Midbrain (tissue), 1 donor: ENCODE data around the gene ARHGAP35.
A peak's percentile ranks its signal among the peaks of the same experiment; 100 is the strongest.
"Not testable (repeated sequence)": the region's sequence is repeated elsewhere in the genome, so short reads cannot be mapped to it uniquely, and the experiment has no call there.

ENCODE experiments used
- DNase-seq: peaks from one replicate; lab custom pipeline; 2025; lab: John Stamatoyannopoulos, UW

Gene ARHGAP35

DNA sequence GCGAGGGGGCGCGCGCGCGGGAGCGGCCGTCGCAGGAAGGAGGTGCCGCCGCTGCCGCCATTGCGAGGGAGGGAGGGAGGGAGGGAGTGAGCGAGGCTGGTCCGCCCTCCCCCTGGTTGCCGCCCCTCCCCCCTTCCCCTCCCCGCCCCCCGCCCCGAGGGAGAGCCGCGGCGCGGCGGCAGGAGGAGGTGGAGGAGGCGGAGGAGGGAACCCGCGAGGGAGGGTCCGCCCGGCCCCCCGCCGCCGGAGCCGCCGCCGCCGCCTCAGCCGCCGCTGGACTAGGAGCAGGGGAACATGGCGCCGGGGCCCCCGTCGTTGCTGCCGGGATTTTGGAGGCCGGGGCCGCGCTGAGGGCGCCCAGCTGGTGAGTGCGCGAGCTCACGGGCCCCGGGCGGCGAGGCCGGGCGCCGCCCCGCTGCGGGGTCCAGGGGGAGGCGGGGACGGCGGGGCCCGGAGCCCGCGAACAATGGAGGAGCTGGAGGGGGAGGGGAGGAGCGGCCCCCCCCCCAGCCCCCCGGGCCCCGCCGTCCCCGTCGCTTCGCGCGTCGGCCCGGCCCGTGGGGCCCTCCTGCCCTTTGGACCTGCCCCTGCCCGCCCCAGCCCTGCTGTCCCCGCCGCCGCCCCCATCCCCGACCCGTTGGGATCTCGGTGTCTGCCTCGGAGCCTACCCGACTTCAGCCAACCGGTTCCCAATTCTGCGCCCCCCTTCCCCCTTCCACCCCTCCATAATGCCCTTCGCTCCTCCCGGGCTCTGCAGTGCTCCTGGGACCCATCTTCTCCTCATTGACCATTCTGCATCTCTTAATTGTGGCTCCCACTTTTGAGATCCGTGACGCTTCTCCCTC is at the start of gene ARHGAP35:
TSS of gene ARHGAP35 (plus strand) at position 152 of the 845 bp plus-strand sequence. CDS start 57,679 bp downstream, outside the sequence.
- no peak for DNase-seq

DNA sequence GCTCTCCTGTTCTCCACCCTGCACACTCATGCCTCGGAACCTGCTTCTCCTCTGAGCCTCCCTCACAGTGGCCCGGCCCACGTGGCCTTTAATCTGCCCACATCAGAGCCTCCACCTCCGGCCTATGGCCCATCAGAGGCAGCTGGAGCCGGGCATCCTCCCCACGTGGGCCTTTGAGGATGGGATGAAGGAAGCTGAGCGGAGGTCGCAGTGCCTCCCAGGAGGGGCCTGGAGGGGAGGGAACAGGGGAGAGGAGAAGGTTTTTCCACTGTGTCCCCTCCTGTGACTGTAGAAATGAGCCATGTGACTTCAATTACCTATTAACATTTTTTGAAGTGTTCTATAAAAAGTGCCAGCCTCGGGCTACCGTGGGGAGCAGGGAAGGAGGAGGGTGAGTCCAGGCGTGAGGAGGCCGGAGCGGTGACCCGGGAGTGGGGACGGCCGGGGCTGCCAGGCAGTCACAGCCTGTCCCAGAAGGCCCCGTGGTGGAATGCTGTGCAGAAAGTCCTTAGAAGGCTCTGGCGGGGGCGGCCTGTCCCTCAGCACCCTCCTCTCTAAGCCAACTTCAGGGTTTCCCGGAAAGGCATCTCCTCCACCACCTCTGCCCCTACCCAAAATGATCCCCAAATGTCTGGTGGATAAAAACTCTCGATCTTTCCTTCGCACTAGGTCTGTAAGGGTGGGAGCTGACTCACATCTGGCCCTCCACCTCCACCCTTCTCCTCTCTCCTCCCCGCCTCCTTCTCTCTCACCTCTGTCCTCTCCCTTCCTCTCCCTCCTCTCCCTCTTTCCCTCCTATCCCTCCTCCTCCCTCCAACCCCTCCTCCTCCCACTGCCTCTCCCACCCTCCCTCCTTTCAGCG is 47.6 kb upstream of the ARHGAP35 start:
- no peak for DNase-seq

DNA sequence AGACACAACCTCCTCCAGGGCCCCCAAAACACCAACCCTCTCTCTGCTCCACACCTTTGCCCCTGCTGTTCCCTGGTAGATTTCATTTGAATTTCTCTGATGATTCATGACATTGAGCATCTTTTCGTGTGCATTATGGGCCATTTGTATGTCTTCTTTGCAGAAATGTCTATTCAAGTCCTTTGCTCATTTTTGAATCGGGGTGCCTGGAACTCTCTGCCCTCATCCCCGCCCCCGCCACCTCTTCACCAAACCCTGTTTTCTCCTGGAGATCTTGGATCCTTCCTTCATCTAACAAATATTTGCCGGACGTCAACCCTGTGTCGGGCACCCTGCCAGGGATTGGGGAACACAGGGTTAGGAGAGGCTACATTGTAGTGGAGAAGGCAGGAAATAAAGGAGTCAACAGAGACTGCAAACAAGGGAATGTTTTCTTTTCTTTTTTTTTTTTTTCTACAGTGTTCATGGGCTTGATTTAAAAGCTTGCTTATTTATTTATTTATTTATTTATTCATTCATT is 46.9 kb upstream of the ARHGAP35 start:
- DNase-seq: no peak

DNA sequence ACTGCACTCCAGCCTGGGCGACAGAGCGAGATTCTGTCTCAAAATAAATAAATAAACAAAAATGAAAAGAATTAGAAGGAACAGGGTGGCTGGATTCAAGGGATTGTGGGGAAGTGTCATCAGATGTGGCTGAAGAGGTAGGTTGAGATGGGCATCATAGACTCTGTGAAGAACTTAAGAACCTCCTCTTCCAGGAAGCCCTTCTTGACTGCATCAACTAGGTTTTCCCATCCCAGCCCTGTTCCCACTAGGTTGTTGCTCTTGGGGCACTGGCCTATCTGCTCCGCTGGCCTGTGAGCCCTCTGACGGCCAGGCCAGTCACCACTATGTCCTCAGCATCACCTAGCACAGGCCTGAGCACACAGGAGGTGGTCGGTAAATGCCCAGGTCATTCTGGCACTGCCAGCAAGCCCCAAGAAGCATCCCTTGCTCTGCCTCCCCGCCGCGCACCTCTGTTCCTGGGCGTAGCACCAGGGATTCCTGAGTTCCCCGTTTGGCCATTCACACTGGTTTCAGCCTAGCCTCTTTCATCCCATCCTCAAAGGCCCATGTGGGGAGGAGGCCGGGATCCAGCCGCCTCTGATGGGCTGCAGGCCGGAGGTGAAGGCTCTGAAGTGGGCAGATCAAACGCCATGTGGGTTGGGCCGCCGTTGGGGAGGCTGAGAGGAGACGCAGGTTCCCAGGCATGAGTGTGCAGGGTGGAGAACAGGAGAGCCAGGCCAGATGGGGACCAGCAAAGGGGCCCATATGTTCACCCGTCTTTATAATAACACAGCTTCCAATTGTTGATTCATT is 44.8 kb upstream of the ARHGAP35 start:
- no peak for DNase-seq

DNA sequence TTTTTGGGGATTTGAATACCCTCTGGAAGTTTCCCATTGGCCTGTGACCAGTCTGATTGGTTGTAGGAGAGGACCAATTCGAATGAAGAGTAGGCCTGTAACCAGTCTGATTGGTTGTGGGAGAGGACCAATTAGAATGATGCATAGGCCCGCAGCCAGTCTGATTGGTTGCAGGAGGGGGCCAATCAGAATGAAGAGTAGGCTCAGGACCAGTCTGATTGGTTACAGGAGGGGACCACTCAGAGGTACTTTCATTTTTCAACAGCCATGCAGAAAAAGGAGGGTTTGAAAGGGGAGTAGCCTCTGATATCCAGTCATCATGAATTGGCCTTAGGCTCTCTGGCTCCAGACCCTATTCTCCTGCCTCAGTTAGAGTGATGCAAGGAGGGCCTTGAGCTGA is 42.0 kb upstream of the ARHGAP35 start:
- DNase-seq: no peak

DNA sequence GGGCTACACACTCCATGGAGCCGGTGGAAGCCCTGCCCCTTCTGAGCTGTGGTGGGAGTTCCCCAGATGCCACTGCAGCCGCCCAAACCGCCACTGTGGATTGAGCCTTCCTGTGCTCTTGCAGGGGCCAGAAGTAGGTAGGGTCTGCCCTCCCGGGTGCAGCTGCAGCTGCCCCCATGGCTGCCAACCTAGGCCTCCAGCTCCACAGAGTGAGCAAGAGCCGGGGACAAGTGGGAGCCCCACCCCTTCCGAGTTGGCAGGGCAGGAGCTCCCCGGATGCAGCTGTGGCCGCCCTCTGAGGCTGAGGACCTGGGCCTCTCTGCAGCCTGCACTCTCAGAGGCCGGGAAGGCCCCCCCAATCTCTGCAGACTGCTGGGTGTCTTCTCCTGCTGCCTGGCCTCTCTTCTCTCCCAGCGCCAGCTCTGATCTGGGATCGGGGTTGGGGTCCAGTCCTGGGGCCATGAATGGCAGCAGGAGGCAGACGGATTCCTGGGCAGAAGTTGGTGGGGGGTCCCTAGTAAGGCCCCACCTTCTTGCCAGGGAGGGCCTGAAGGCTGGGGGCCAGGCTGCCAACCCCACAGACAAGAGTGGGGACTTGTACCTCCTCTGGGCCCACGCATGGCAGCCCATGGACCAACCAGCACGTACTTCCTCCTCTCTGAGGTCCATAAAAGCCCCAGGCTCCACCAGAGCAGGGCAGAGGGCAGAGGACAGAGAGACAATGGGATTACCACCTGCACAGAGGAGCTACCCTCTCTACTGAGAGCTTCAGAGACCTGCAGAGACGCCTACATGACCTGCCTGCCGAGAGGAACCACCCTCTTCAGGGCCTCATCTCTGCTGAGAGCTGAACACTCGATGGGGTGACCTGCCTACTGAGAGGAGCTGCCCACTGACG is 39.0 kb upstream of the ARHGAP35 start:
- no peak for DNase-seq

DNA sequence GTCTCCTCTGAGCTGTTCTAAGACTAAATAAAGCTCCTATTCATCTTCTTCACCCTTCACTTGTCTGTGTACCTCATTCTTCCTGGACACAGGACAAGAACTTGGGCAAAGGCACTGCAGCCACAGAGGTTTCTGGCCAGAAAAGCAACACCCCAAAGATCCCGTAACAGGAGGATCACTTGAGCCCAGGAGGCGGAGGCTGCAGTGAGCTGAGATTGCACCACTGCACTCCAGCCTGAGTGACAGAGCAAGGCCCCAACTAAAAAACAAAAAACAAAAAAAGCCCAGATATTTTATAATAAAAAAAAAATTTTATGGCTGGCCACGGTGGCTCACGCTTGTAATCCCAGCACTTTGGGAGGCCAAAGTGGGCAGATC is 38.4 kb upstream of the ARHGAP35 start:
- DNase-seq: not testable (repeated sequence)

DNA sequence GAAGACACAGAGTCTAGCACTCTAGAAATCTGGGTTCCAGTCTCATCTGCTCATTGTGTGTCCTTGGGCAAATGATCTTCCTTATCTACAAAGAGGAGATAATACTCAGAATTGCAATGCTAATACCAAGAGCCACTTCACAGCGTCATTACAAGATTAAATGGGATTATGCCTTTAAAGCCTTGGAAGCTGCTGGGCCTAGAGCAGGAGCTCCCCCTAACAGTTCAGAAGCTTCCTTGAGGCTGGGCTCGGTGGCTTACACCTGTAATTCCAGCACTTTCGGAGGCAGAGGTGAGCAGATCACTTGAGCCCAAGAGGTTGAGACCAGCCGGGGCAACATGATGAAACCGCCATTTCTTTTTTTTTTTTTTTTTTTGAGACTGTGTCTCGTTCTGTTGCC is 37.7 kb upstream of the ARHGAP35 start:
- no peak for DNase-seq

DNA sequence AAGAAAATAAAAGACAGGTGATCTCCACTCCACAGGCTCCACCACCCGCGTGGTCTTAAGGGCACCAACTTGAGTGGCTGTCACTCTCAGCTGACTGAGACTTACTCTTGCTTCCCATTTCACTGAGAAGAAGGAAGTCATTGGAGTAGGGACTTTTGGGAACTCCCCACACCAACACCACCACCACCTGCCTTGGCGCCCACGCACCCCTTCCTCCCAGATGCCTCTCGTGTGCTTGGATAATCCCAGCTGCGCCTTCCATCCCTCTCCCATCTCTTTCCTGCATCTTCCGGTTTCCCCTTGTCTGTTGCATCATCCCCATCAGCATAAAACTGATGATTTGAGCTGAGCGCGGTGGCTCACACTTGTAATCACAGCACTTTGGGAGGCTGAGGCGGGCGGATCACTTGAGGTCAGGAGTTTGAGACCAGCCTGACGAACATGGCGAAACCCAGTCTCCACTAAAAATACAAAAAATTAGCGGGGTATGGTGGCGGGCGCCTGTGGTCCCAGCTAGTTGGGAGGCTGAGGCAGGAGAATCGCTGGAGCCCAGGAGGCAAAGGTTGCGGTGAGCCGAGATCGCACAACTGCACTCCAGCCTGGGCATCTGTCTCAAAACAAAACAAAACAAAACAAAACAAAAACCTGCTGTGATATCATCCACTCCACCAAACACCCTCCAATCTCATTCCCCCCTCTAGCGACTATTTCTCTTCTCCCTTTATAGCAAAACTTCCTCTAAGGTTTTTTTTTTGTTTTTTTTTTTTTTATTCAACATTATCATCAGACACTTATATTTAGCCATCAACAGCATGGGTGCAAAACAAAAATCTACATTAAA is 35.7 kb upstream of the ARHGAP35 start:
- no peak for DNase-seq

DNA sequence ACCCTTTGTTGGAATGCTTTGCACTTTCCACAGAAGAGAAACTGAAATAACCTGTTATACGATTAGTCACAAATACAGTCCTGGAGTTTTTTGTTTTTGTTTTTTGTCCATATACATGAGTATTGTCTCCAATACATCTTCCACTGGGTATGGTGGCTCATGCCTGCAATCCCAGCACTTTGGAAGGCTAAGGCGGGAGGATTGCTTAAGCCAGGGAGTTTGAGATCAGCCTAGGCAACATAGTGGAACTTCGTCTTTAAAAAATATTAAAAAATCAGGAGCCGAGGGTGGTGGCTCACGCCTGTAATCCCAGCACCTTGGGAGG is 35.1 kb upstream of the ARHGAP35 start:
- DNase-seq: no peak

DNA sequence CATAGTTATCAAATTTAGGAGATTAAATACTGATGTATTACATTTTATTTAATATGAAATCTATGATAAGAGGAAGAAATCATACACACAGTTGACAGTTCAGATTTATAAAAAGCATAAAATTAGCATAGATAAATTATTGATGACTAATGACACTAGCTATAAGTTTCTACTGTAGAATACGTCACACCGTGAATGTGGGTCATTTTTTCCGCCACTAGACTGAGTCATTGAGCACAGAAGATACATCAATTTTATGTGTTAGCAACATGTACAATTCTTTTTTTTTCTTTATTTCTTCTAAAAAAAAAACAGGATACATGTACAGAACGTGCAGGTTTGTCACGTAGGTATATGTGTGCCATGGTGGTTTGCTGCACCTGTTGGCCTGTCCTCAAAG is 32.3 kb upstream of the ARHGAP35 start:
- DNase-seq: no peak

DNA sequence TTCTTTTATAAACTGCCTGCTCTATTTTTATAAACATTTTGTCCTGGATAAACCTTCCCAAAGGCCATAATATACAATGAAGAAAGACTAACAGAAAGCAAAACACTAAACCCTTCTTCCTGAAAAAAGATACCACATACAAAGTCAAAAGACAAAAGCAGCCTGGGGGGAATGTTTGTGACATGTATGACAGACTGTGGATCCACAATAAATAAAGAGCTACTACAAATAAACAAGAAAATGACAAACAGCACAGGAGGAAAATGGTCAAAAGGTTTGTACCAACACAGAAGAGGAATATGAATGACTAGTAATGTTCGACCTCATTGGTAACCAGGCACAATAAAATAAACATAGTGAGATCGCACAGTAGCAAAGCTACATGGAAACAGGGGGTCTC is 29.9 kb upstream of the ARHGAP35 start:
- DNase-seq: no peak

DNA sequence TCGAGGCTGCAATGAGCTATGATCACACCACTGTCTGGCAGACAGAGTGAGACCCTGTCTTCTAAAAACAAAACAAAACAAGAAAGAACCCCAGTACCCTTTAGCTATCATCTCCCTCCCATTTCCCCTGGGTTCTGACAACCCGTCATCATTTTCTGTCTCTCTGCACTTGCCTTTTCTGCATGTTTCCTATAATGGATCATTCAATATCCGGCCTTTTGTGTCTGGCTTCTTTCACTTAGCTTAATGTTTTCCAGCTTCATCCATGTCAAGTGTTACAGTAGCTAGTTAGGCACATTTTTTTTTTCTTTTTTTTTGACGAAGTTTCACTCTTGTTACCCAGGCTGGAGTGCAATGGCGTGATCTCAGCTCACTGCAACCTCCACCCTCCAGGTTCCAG is 26.7 kb upstream of the ARHGAP35 start:
- no peak for DNase-seq

DNA sequence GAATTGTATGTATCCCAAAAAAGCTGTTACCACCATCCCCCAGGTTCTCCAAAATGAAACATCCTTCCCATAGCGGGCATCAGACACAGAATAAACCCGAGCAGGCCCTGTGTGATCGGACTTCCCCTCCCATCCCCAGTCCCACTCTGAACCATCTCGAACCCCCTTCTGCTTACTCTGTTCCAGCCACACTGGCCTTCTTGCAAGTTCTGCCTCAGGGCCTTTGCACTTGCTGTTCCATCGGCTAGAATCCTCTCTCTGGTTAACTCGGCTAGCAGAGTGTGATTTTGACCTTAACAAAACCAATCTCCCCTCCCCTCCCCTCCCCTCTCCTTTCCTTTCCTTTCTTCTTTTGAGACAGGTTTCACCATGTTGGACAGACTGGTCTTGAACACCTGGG is 25.8 kb upstream of the ARHGAP35 start:
- no peak for DNase-seq

DNA sequence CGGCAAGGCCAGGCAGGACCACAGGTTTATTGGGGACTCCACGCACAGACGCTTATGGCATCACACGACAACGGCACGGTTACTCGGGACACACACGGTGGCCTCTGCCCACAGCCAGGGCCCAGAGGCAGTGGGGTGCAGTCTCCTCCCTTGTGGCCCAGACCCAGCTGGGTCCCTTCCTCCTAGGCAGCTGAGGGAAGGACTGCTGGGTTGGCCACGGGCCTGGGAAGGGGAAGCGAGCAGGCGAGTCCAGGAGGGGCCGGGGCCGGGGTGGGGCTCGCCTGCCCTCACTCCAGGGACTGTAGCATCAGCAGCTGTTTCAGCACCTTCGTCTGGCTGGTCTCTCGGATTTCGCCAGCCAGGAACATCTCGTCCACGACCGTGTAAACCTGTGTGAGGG is 22.6 kb upstream of the ARHGAP35 start:
- no peak for DNase-seq

DNA sequence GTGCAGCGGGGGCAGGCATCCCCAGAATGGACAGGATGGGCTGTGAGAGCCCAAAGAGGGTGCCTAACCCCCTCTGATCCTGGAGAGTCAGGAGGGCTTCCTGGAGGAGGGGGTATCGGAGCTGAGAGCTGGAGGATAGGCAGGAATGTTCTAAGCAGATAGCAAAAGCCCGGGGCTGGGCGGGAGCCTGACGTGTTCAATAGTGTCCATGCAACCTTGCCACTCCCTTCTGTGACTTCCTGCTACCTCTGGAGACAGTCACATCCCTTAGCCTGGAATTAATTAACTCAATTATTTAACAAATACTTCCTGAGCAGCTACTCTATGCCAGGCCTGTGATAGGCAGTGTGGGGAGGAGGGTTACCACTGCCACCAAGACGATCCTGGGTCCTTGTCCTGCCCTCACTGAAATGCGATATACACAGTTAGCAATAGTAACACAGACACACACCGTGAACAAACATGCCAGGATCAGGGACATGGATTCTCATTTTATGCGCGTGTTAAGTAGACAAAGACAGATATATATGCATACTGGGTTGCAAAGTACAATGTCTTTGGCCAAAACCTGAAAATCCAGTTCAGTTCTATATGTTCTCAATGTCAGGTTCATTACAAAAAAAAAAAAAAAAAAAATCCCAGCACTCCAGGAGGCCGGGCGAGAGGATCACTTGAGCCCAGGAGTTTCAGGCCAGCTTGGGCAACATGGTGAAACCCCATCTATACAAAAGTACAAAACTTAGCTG is 20.9 kb upstream of the ARHGAP35 start:
- no peak for DNase-seq

DNA sequence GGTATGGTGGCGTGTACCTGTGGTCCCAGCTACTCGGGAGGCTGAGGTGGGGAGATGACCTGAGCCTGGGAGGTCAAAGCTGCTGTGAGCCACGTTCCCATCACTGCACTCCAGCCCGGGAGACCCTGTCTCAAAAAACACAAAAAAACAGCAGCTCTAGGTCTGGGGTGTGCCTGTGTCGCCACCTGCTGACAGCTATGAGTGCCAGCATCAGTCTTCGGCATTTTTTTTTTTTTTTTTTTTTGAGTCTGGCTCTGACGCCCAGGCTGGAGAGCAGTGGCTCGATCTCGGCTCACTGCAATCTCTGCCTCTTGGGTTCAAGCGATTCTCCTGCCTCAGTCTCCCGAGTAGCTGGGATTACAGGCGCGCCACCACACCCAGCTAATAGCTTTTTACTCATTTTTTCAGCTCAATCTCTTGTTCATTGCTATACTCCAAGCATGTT is 20.3 kb upstream of the ARHGAP35 start:
- DNase-seq: peak; percentile 35

DNA sequence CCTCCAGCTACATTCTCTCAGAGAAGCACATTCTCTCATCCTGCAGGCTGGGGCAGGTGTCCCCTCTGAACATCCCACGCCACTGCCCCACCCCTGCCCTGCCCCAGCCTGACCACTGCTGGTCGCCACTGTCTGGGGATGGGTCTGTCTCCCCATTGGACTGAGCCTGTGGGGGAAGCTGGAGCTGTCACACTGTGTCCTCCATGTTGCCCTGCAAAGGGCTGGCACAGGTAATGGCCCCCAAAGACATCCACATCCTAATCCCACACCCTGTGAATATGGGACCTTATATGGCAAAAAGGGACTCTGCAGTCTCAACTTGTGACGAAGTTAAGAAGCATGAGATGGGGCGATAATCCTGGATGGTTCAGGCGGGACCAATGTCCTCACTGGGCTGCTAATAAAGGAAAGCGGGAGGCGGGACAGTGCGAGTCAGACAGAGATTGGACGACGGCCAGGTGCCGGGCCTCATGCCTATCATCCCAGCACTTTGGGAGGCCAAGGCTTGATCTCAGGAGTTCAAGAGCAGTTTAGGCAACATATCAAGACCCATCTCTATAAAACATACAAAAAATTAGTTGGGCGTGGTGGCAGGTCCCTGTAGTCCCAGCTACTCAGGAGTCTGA is 19.2 kb upstream of the ARHGAP35 start:
- no peak for DNase-seq

DNA sequence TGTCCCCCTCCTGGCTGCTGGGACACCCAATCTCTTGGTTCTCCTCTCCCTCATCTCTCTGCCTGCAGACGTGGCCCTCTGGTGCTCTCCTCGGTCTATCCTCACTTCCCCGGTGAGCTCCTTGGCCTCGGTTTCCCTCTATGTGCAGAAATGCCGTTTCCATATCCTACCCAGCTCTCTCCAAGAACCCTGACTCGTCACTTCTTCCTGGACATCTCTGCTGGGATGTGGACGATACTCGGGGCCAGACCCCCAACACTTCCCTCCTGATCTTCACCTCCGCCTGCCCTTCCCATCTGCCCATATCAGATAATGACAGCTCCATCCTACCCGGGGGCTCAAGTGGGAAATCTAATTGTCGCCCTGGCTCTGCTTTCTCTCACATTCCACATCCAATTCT is 18.0 kb upstream of the ARHGAP35 start:
- no peak for DNase-seq
